H9 (cell line): ENCODE measurements around the gene ZBTB12. TPM values are rescaled to one million over a fixed set of nuclear protein-coding genes. Genes with fewer than 3 reads are reported as not detected.

Experiments used
- DNase-seq: peaks from one replicate; pipeline ENCODE4 v3.0.0-alpha.2; 2017
- H2AFZ ChIP-seq: one replicate; pipeline ENCODE4 v1.6.1; 2013; ENCODE audit warnings: mild to moderate bottlenecking, low read length, control low read depth, moderate library complexity
- H2AK5ac ChIP-seq: 2 replicates; pipeline ENCODE4 v1.6.1; 2013; ENCODE audit warnings: low read length, control low read depth, mixed read lengths; ENCODE audit not compliant: insufficient read length
- H2BK120ac ChIP-seq: one replicate; pipeline ENCODE4 v1.6.1; 2013; ENCODE audit warnings: low read depth, mild to moderate bottlenecking, low read length, control low read depth, inconsistent platforms; ENCODE audit not compliant: poor library complexity, severe bottlenecking
- H2BK12ac ChIP-seq: 2 replicates; pipeline ENCODE4 v1.6.1; 2013; ENCODE audit warnings: low read length, control low read depth, mixed read lengths, low read depth; ENCODE audit not compliant: insufficient read length
- H2BK15ac ChIP-seq: 2 replicates; pipeline ENCODE4 v1.6.1; 2013; ENCODE audit warnings: low read depth, low read length, control low read depth
- H2BK20ac ChIP-seq: one replicate; pipeline ENCODE4 v1.6.1; 2013; ENCODE audit warnings: low read depth, mild to moderate bottlenecking, low read length, control low read depth, inconsistent platforms; ENCODE audit not compliant: poor library complexity, severe bottlenecking
- H2BK5ac ChIP-seq: 2 replicates; pipeline ENCODE4 v1.6.1; 2013; ENCODE audit warnings: low read length, control low read depth, mixed read lengths; ENCODE audit not compliant: insufficient read length
- H3K14ac ChIP-seq: 2 replicates; pipeline ENCODE4 v1.6.1; 2013; ENCODE audit warnings: low read length, control low read depth; ENCODE audit not compliant: insufficient read depth
- H3K18ac ChIP-seq: 2 replicates; pipeline ENCODE4 v1.6.1; 2013; ENCODE audit warnings: low read depth, mild to moderate bottlenecking, mixed read lengths, low read length, control low read depth; ENCODE audit not compliant: insufficient read length
- H3K23ac ChIP-seq: 2 replicates; pipeline ENCODE4 v1.6.1; 2013; ENCODE audit warnings: low read length, control low read depth, mixed read lengths, low read depth; ENCODE audit not compliant: insufficient read length
- H3K23me2 ChIP-seq: 2 replicates; pipeline ENCODE4 v1.6.1; 2013; ENCODE audit warnings: low read depth, mild to moderate bottlenecking, mixed read lengths, low read length, control low read depth; ENCODE audit not compliant: insufficient read length, poor library complexity, severe bottlenecking
- H3K27ac ChIP-seq: 2 replicates; pipeline ENCODE4 v1.5.1; 2013; ENCODE audit warnings: low read length, control low read depth, mixed read lengths, low read depth; ENCODE audit not compliant: insufficient read length
- H3K27me3 ChIP-seq: 2 replicates; pipeline ENCODE4 v1.6.1; 2013; ENCODE audit warnings: low read length, control low read depth, inconsistent platforms; ENCODE audit not compliant: insufficient read depth
- H3K4ac ChIP-seq: 2 replicates; pipeline ENCODE4 v1.6.1; 2013; ENCODE audit warnings: low read depth, mild to moderate bottlenecking, control low read depth, inconsistent platforms, low read length, moderate library complexity
- H3K4me1 ChIP-seq: 2 replicates; pipeline ENCODE4 v1.6.1; 2013; ENCODE audit warnings: low read length, control low read depth, inconsistent platforms; ENCODE audit not compliant: insufficient read depth
- H3K4me2 ChIP-seq: 2 replicates; pipeline ENCODE4 v1.6.1; 2013; ENCODE audit warnings: low read length, control low read depth, mixed read lengths; ENCODE audit not compliant: insufficient read length, insufficient read depth
- H3K56ac ChIP-seq: 2 replicates; pipeline ENCODE4 v1.6.1; 2013; ENCODE audit warnings: low read depth, mild to moderate bottlenecking, mixed read lengths, low read length, control low read depth; ENCODE audit not compliant: insufficient read length
- H3K79me1 ChIP-seq: 2 replicates; pipeline ENCODE4 v1.6.1; 2013; ENCODE audit warnings: low read depth, mild to moderate bottlenecking, moderate library complexity, low read length, control low read depth, inconsistent platforms; ENCODE audit not compliant: insufficient read depth, poor library complexity, severe bottlenecking
- H3K79me2 ChIP-seq: 2 replicates; pipeline ENCODE4 v1.6.1; 2013; ENCODE audit warnings: low read length, control low read depth, inconsistent platforms; ENCODE audit not compliant: insufficient read depth
- H3K9ac ChIP-seq: 2 replicates; pipeline ENCODE4 v1.6.1; 2013; ENCODE audit warnings: low read length, control low read depth, mixed read lengths; ENCODE audit not compliant: insufficient read length; ENCODE audit errors: extremely low read depth
- H3K9me3 ChIP-seq: one replicate; pipeline ENCODE4 v1.6.1; 2013; ENCODE audit warnings: low read depth, low read length, inconsistent platforms; ENCODE audit not compliant: control insufficient read depth
- H3T11ph ChIP-seq: one replicate; pipeline ENCODE4 v1.6.1; 2013; ENCODE audit warnings: mild to moderate bottlenecking, low read length, control low read depth, inconsistent platforms
- H4K20me1 ChIP-seq: one replicate; pipeline ENCODE4 v1.6.1; 2013; ENCODE audit not compliant: control insufficient read depth, insufficient read length, insufficient read depth
- H4K5ac ChIP-seq: 2 replicates; pipeline ENCODE4 v1.6.1; 2013; ENCODE audit warnings: low read depth, mild to moderate bottlenecking, mixed read lengths, low read length, control low read depth; ENCODE audit not compliant: insufficient read length
- H4K8ac ChIP-seq: replicated peaks from 2 replicates; pipeline ENCODE4 v1.6.1; 2013; ENCODE audit warnings: low read length, control low read depth, mixed read lengths, low read depth; ENCODE audit not compliant: insufficient read length
- H4K91ac ChIP-seq: 2 replicates; pipeline ENCODE4 v1.6.1; 2013; ENCODE audit warnings: low read depth, mild to moderate bottlenecking, moderate library complexity, mixed read lengths, low read length, control low read depth; ENCODE audit not compliant: insufficient read length
- H3K27ac Mint-ChIP-seq, 3 experiments: 2 replicates in 2 of 3; 3 replicates in 1 of 3; pipeline ENCODE4 v1.8.0; 2020 to 2021; ENCODE audit warnings: mixed read lengths in 3 of 3, mild to moderate bottlenecking in 1 of 3, moderate library complexity in 1 of 3
- H3K27me3 Mint-ChIP-seq: 2 replicates; pipeline ENCODE4 v1.8.0; 2021; ENCODE audit warnings: low read depth, mild to moderate bottlenecking, moderate library complexity, mixed read lengths
- H3K36me3 Mint-ChIP-seq, 3 experiments: 2 replicates in 2 of 3; 3 replicates in 1 of 3; pipeline ENCODE4 v1.8.0; 2020 to 2021; ENCODE audit warnings: low read depth in 3 of 3, mixed read lengths in 3 of 3; ENCODE audit not compliant: insufficient read depth in 1 of 3
- H3K4me1 Mint-ChIP-seq, 2 experiments: 2 replicates each; pipeline ENCODE4 v1.8.0; 2020; ENCODE audit warnings: mixed read lengths in 2 of 2
- H3K4me3 Mint-ChIP-seq, 2 experiments: 2 replicates in 1 of 2; 3 replicates in 1 of 2; pipeline ENCODE4 v1.8.0; 2020 to 2021; ENCODE audit warnings: mild to moderate bottlenecking in 2 of 2, mixed read lengths in 2 of 2, moderate library complexity in 1 of 2
- H3K9me3 Mint-ChIP-seq, 2 experiments: 2 replicates in 1 of 2; 3 replicates in 1 of 2; pipeline ENCODE4 v1.8.0; 2020; ENCODE audit warnings: mild to moderate bottlenecking in 2 of 2, mixed read lengths in 2 of 2, moderate library complexity in 1 of 2
- CTCF ChIP-seq: fragments of 200-600 bp; sonication (generic); conservative IDR thresholded peaks from 3 replicates; pipeline ENCODE4 v1.8.0; 2021; ENCODE audit warnings: antibody characterized with exemption, mild to moderate bottlenecking
- WGBS: extraction: QIAGEN DNeasy Blood & Tissue Kit; methylation state at CpG from one replicate; pipeline ENCODE4 v1.1.7; 2013; ENCODE audit warnings: missing lambda C conversion rate, low lambda C conversion rate, mixed read lengths; ENCODE audit not compliant: insufficient read length; ENCODE audit errors: extremely low coverage; 5-methylcytosine and 5-hydroxymethylcytosine counted together
- total RNA-seq: library from RNA; stranded (reverse); gene quantifications from 2 replicates; pipeline ENCODE4 v1.2.1, GENCODE V29; 2021

The ZBTB12 gene
- total RNA-seq, 1 experiment from 2014 or later = 31.0 TPM

DNA sequence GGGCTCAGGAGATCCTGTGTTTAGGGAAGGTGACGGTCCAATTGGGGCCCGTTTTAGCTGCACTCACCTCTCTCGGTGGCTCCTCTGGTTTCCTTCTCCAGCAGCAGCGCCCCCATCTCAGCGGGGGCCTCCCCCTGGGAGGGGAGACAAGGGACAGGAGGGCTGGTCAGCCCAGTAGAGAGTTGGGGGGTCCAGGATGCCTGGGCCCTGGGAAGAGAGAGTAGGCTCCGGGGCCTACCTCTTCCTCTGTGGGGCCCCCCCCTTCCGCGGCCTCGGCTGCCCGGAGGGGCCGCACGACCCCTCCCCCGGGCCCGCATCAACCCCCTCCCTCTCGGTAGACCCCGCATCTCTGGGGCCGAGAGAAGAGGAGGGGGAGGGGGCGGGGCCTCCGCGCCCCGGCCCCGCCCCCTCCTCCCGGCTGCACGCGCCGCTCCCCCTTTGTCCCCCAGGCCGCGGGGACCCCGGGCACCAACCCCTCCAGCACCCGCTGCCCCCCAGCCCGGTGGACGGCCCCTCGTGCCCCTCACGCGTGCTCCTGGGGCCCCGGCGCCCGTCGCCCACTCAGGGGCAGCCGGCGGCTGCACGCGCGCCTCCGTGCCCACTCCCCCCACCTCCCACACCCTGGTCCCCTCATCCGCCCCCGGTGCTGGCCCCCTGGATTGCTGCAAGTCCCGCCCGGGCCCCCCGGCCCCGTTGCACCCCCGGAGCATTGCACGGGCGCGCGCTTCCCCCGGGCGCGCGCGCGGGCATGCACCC is 4.9 kb downstream of the ZBTB12 start:
- H3K9me3 ChIP-seq = no peaks in the 10 kb centered on the region
- no peak overlapping the region for H2BK20ac ChIP-seq
- H3K23ac ChIP-seq = no peak overlapping the region
- Mint-ChIP-seq H3K36me3 (peaks cover 32 to 55% (median 54%) of the 10 kb centered on the region in 3 experiments), H3K4me1 (peaks cover 16 to 28% of the 10 kb centered on the region in 2 experiments), H3K9me3 (no peaks in the 10 kb centered on the region), H3K27me3 (no peaks in the 10 kb centered on the region), H3K27ac (0 out of 7 replicates have a peak overlapping the region, but pooled peaks of 1 of the 3 experiments have one; percentile 63), H3K4me3 (peak overlapping the region; percentile 84 to 92)
- no peak overlapping the region for H2BK12ac ChIP-seq
- no peak overlapping the region for H4K8ac ChIP-seq
- no peak overlapping the region for H3K27ac ChIP-seq
- H3K4ac ChIP-seq = no peak overlapping the region
- no peak overlapping the region for H2AK5ac ChIP-seq
- no peak overlapping the region for H3K56ac ChIP-seq
- H3K27me3 ChIP-seq = no peaks in the 10 kb centered on the region
- no peak overlapping the region for H4K5ac ChIP-seq
- no CpG with 5 or more reads among the region's 62 CpGs for WGBS
- H3K23me2 ChIP-seq = peaks cover 11% of the 10 kb centered on the region
- H3K79me1 ChIP-seq = no peaks in the 10 kb centered on the region
- H2BK120ac ChIP-seq = no peak overlapping the region
- H3K4me1 ChIP-seq = no peaks in the 10 kb centered on the region; the same call in 1 of the 2 replicates
- peak overlapping the region; percentile 47 for H3K9ac ChIP-seq
- no peak overlapping the region for H2BK5ac ChIP-seq
- H3T11ph ChIP-seq = no peak overlapping the region
- H2AFZ ChIP-seq = no peak overlapping the region
- no peak overlapping the region for H4K91ac ChIP-seq
- H3K18ac ChIP-seq = peak overlapping the region; percentile 14
- TF ChIP-seq CTCF = no peak
- DNase-seq = peak; percentile 33
- peak overlapping the region; percentile 67; the same call in 1 of the 2 replicates for H3K14ac ChIP-seq
- H4K20me1 ChIP-seq = no peaks in the 10 kb centered on the region
- H3K79me2 ChIP-seq = no peaks in the 10 kb centered on the region; the same call in 1 of the 2 replicates
- H2BK15ac ChIP-seq = no peak overlapping the region
- H3K4me2 ChIP-seq = peak overlapping the region; percentile 47
